HG03558 (cell line): ENCODE data around the gene HDAC10.
"Not testable (repeated sequence)": the region's sequence is repeated elsewhere in the genome, so short reads cannot be mapped to it uniquely, and the experiment has no call there.

ENCODE experiments used
- ATAC-seq: cut with Tn5 transposase; IDR thresholded peaks from one replicate; pipeline ENCODE4 v1.9.1; 2021; ENCODE audit warnings: moderate number of reproducible peaks; ENCODE audit not compliant: unreplicated experiment; ENCODE audit errors: extremely low read depth

The HDAC10 gene

GRCh38 chr22:50286275-50286674 is 35.2 kb upstream of the HDAC10 start:
- no peak for ATAC-seq

GRCh38 chr22:50285568-50286229 is 34.6 kb upstream of the HDAC10 start:
- no peak for ATAC-seq

- no peak for ATAC-seq
Measured at GRCh38 chr22:50284479-50284878, 33.4 kb upstream of the HDAC10 start.

GRCh38 chr22:50283821-50284220 is 32.8 kb upstream of the HDAC10 start:
- ATAC-seq, result no peak

GRCh38 chr22:50282361-50283155 is 31.5 kb upstream of the HDAC10 start:
- no peak for ATAC-seq

GRCh38 chr22:50281957-50282356 is 30.9 kb upstream of the HDAC10 start:
- ATAC-seq, result no peak

GRCh38 chr22:50281384-50281760 is 30.3 kb upstream of the HDAC10 start:
- no peak for ATAC-seq

- ATAC-seq, result no peak
Measured at GRCh38 chr22:50280708-50281383, 29.8 kb upstream of the HDAC10 start.

GRCh38 chr22:50280022-50280707 is 29.1 kb upstream of the HDAC10 start:
- no peak for ATAC-seq

- no peak for ATAC-seq
Measured at GRCh38 chr22:50278956-50279619, 28.0 kb upstream of the HDAC10 start.

GRCh38 chr22:50278461-50278860 is 27.4 kb upstream of the HDAC10 start:
- no peak for ATAC-seq

- no peak for ATAC-seq
Measured at GRCh38 chr22:50277761-50278160, 26.7 kb upstream of the HDAC10 start.

GRCh38 chr22:50276143-50276542 is 25.1 kb upstream of the HDAC10 start:
- ATAC-seq, result no peak

- ATAC-seq, result no peak
Measured at GRCh38 chr22:50275181-50276055, 24.4 kb upstream of the HDAC10 start.

GRCh38 chr22:50274771-50275170 is 23.7 kb upstream of the HDAC10 start:
- no peak for ATAC-seq

- ATAC-seq, result no peak
Measured at GRCh38 chr22:50274311-50274710, 23.2 kb upstream of the HDAC10 start.

GRCh38 chr22:50273781-50274180 is 22.7 kb upstream of the HDAC10 start:
- ATAC-seq, result not testable (repeated sequence)

- ATAC-seq, result not testable (repeated sequence)
Measured at GRCh38 chr22:50273352-50273751, 22.3 kb upstream of the HDAC10 start.
